ENCODE results near the gene EBF3. TPM values are rescaled to one million over a fixed set of nuclear protein-coding genes. Genes with fewer than 3 reads are reported as not detected.

The EBF3 gene
- total and polyA plus RNA-seq, 2 donors (not counting 3 experiments of a cell fraction or from before 2014, with no cell fraction given), result 0.92 to 2.7 TPM

GRCh38 chr10:129849452-129849750 is 114.7 kb downstream of the EBF3 start:
- intact Hi-C loops (cut with micrococcal nuclease), result no loop called here
- Histone ChIP-seq H3K36me3 (ENCODE audit: control insufficient read depth in 2 of 2, extremely low read depth in 1 of 2, insufficient read depth in 2 of 2, low read length in 2 of 2) (no peaks in the 10 kb centered on the region), H3K9me1 (replicated peaks; ENCODE audit: control insufficient read depth, extremely low read depth, insufficient read depth, low read length) (no peaks in the 10 kb centered on the region), H3K79me2 (ENCODE audit: control insufficient read depth, insufficient read depth, low read length) (no peaks in the 10 kb centered on the region), H3K27me3 (ENCODE audit: control insufficient read depth in 2 of 2, insufficient read depth in 2 of 2, low read length in 2 of 2) (no peaks in the 10 kb centered on the region), H3K9me3 (replicated peaks; ENCODE audit: control insufficient read depth, insufficient read depth, low read length) (peaks cover 2% of the 10 kb centered on the region), H3K27ac (ENCODE audit: insufficient read depth, low read depth, low read length) (no peak overlapping the region), H2AFZ (ENCODE audit: low read depth, low read length) (no peak overlapping the region), H3K4me3 (replicated peaks in 1 of 3; ENCODE audit: insufficient read depth in 1 of 3, low read depth in 1 of 3, low read length in 3 of 3) (no peak overlapping the region), H4K20me1 (replicated peaks; ENCODE audit: control insufficient read depth, extremely low read depth, insufficient read depth, low read length) (no peaks in the 10 kb centered on the region), H3K4me1 (ENCODE audit: control insufficient read depth, extremely low read depth, insufficient read depth, low read length) (no peaks in the 10 kb centered on the region), H3K9ac (replicated peaks; ENCODE audit: extremely low read depth, insufficient read depth, low read length) (no peak overlapping the region), H3K4me2 (ENCODE audit: insufficient read depth, low read length) (no peak overlapping the region)
- ChIA-PET POLR2A (no interaction called here), CTCF (no interaction called here)
- FAIRE-seq, result no peak
- DNase-seq (ENCODE audit: low read depth, low spot score), result no peak
- dilution Hi-C loops (cut with MboI; ENCODE audit: extremely low pct_ligation_motif_present, low sequenced_read_pairs), result no loop called here
- no TSS peak for BruUV-seq (replicated peaks)
- TF ChIP-seq CTCF (IDR thresholded peaks at IDR 0.05; ENCODE audit: extremely low read depth in 1 of 2, insufficient read depth in 1 of 2, low read depth in 1 of 2, low read length in 2 of 2) (no peak), EZH2 (IDR thresholded peaks at IDR 0.05; ENCODE audit: borderline replicate concordance, low read depth, low read length, severe bottlenecking) (no peak), GATA2 (IDR thresholded peaks at IDR 0.05; ENCODE audit: insufficient read depth, insufficient read length, low read depth, low read length) (no peak), MYC (IDR thresholded peaks at IDR 0.05; ENCODE audit: low read depth, low read length) (no peak)

- POLR2A ChIA-PET, result no interaction called here
- H2AFZ ChIP-seq (ENCODE audit: low read depth, low read length), result no peak overlapping the region
- intact Hi-C loops (cut with micrococcal nuclease), result no loop called here
- TF ChIP-seq FOS (IDR thresholded peaks at IDR 0.05; ENCODE audit: borderline replicate concordance, insufficient read depth, low read length) (no peak), CTCF (IDR thresholded peaks at IDR 0.05; ENCODE audit: extremely low read depth in 1 of 2, insufficient read depth in 1 of 2, low read depth in 1 of 2, low read length in 2 of 2) (no peak), GATA2 (IDR thresholded peaks at IDR 0.05; ENCODE audit: insufficient read depth, insufficient read length, low read depth, low read length) (no peak), JUN (IDR thresholded peaks at IDR 0.05; ENCODE audit: borderline replicate concordance, insufficient read depth, insufficient read length, low read depth) (no peak), POLR2AphosphoS5 (IDR thresholded peaks at IDR 0.05; ENCODE audit: insufficient read depth, low read depth, low read length) (no peak), EZH2 (IDR thresholded peaks at IDR 0.05; ENCODE audit: borderline replicate concordance, low read depth, low read length, severe bottlenecking) (no peak)
- TF ChIP-seq, protein P1, sequence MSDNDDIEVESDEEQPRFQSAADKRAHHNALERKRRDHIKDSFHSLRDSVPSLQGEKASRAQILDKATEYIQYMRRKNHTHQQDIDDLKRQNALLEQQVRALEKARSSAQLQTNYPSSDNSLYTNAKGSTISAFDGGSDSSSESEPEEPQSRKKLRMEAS (IDR thresholded peaks at IDR 0.05; ENCODE audit: insufficient read depth, insufficient read length), result no peak
- dilution Hi-C loops (cut with MboI; ENCODE audit: extremely low pct_ligation_motif_present, low sequenced_read_pairs), result no loop called here
- CTCF ChIA-PET, result no interaction called here
- H3K27ac ChIP-seq (ENCODE audit: insufficient read depth, low read depth, low read length), result no peak overlapping the region
- BruUV-seq (replicated peaks), result no TSS peak
- H3K79me2 ChIP-seq (ENCODE audit: control insufficient read depth, insufficient read depth, low read length), result no peaks in the 10 kb centered on the region
- no peak for FAIRE-seq
- H3K9me3 ChIP-seq (replicated peaks; ENCODE audit: control insufficient read depth, insufficient read depth, low read length), result peaks cover 2% of the 10 kb centered on the region
- H3K4me2 ChIP-seq (ENCODE audit: insufficient read depth, low read length), result no peak overlapping the region
- no peaks in the 10 kb centered on the region for H3K9me1 ChIP-seq (replicated peaks; ENCODE audit: control insufficient read depth, extremely low read depth, insufficient read depth, low read length)
- H4K20me1 ChIP-seq (replicated peaks; ENCODE audit: control insufficient read depth, extremely low read depth, insufficient read depth, low read length), result no peaks in the 10 kb centered on the region
- no peak overlapping the region for H3K9ac ChIP-seq (replicated peaks; ENCODE audit: extremely low read depth, insufficient read depth, low read length)
- H3K4me1 ChIP-seq (ENCODE audit: control insufficient read depth, extremely low read depth, insufficient read depth, low read length), result no peaks in the 10 kb centered on the region
- DNase-seq (ENCODE audit: low read depth, low spot score), result no peak
- H3K36me3 ChIP-seq (ENCODE audit: control insufficient read depth in 2 of 2, extremely low read depth in 1 of 2, insufficient read depth in 2 of 2, low read length in 2 of 2), result no peaks in the 10 kb centered on the region
- no peak overlapping the region for H3K4me3 ChIP-seq (replicated peaks in 1 of 3; ENCODE audit: insufficient read depth in 1 of 3, low read depth in 1 of 3, low read length in 3 of 3)
- no peaks in the 10 kb centered on the region for H3K27me3 ChIP-seq (ENCODE audit: control insufficient read depth in 2 of 2, insufficient read depth in 2 of 2, low read length in 2 of 2)
Observed at GRCh38 chr10:129848696-129849451, 115.2 kb downstream of the EBF3 start.
